Measurements from ENCODE around the gene PNMT. TPM values are rescaled to one million over a fixed set of nuclear protein-coding genes. Genes with fewer than 3 reads are reported as not detected.

The PNMT gene
- total and polyA plus RNA-seq, 2 of the 4 experiments (the other 2 are of a cell fraction) = not detected

GRCh38 chr17:39672522-39673334, 4.5 kb downstream of the PNMT start:
- Histone ChIP-seq H3K9me1 (ENCODE audit: insufficient read depth, low read length) (0 out of 2 replicates have a peak, but pooled peaks cover 3% of the 10 kb centered on the region), H3K14ac (replicated peaks; ENCODE audit: low read depth, low read length) (no peak overlapping the region), H3K18ac (ENCODE audit: low read depth, low read length) (no peak overlapping the region), H3K4me3 (ENCODE audit: insufficient read depth, low read depth, low read length) (no peak overlapping the region), H2BK20ac (ENCODE audit: low read depth, low read length) (no peak overlapping the region), H3K27ac (ENCODE audit: insufficient read depth, low read length) (no peak overlapping the region), H2AFZ (replicated peaks; ENCODE audit: low read length, poor library complexity) (no peak overlapping the region), H2BK5ac (ENCODE audit: low read depth, low read length, poor library complexity, severe bottlenecking) (no peak overlapping the region), H4K91ac (ENCODE audit: insufficient read depth, low read depth, low read length) (no peak overlapping the region), H3K23ac (ENCODE audit: low read depth, low read length) (no peak overlapping the region), H3K9me3 (ENCODE audit: control insufficient read depth, insufficient read depth, low read length) (no peaks in the 10 kb centered on the region), H3K4ac (ENCODE audit: low read depth, low read length) (no peak overlapping the region), H3K56ac (ENCODE audit: extremely low read depth, insufficient read depth, low read length) (no peak overlapping the region), H3K79me1 (ENCODE audit: low read depth in 1 of 2, low read length in 2 of 2) (no peaks in the 10 kb centered on the region), H3K36me3 (ENCODE audit: control insufficient read depth, insufficient read depth, low read length) (peaks cover 4% of the 10 kb centered on the region; the same call in 1 of the 2 replicates), H4K20me1 (ENCODE audit: insufficient read depth, low read length) (no peaks in the 10 kb centered on the region), H3K4me2 (ENCODE audit: low read depth, low read length) (no peak overlapping the region), H2BK15ac (ENCODE audit: low read depth, low read length) (no peak overlapping the region), H3K9ac (ENCODE audit: low read depth, low read length) (no peak overlapping the region), H2BK120ac (ENCODE audit: low read depth, low read length) (no peak overlapping the region), H2AK5ac (ENCODE audit: low read depth, low read length) (no peak overlapping the region), H4K8ac (ENCODE audit: low read depth in 2 of 2, low read length in 2 of 2) (no peak overlapping the region), H3K4me1 (ENCODE audit: control insufficient read depth, insufficient read depth, low read length) (peaks cover 8% of the 10 kb centered on the region), H4K5ac (ENCODE audit: low read depth, low read length) (no peak overlapping the region), H2AK9ac (replicated peaks; ENCODE audit: low read depth, low read length, poor library complexity) (no peak overlapping the region), H3K27me3 (ENCODE audit: control insufficient read depth, insufficient read depth, low read length) (peaks cover 35% of the 10 kb centered on the region)
- ChIA-PET CTCF (interaction anchor here (1.3 to 2.8 kb wide), 3 partner anchors 14 to 51 kb away, joined by 3 to 11 read pairs (median 3); partner anchors contain the start of gene PGAP3), POLR2A (ENCODE audit: unreplicated experiment) (no interaction called here)
- ATAC-seq (ENCODE audit: low read depth) (no peak), DNase-seq (no peak)
- in situ Hi-C loops (cut with MboI; ENCODE audit: low sequenced_read_pairs) (no loop called here), dilution Hi-C loops (cut with HindIII; ENCODE audit: low sequenced_read_pairs, unreplicated experiment) (no loop called here), intact Hi-C loops (cut with micrococcal nuclease) (loop anchor here (1.0 kb wide), 1 partner anchor 50 kb away; no protein-coding TSS in a partner anchor)
- no TSS peak for BruUV-seq (replicated peaks)
- TF ChIP-seq RAD21 (IDR thresholded peaks at IDR 0.05; ENCODE audit: low read length) (no peak), FOS (IDR thresholded peaks at IDR 0.05; ENCODE audit: low read depth, low read length) (no peak)
- whole genome bisulfite sequencing, 2 experiments (ENCODE audit: extremely low coverage in 2 of 2, insufficient read length in 1 of 2) = 76% methylated on average over 6 of the region's 15 CpGs; no CpG with 5 or more reads in 1 of the 2 experiments

Measured in IMR-90 (cell line).